HG02840 (cell line): ENCODE measurements around the gene PSMG4.

Experiments
- ATAC-seq: cut with Tn5 transposase; IDR thresholded peaks from one replicate; pipeline ENCODE4 v1.9.1; 2021; ENCODE audit warnings: mild to moderate bottlenecking, moderate library complexity, moderate number of reproducible peaks; ENCODE audit not compliant: unreplicated experiment, low FRiP score

PSMG4 gene

DNA sequence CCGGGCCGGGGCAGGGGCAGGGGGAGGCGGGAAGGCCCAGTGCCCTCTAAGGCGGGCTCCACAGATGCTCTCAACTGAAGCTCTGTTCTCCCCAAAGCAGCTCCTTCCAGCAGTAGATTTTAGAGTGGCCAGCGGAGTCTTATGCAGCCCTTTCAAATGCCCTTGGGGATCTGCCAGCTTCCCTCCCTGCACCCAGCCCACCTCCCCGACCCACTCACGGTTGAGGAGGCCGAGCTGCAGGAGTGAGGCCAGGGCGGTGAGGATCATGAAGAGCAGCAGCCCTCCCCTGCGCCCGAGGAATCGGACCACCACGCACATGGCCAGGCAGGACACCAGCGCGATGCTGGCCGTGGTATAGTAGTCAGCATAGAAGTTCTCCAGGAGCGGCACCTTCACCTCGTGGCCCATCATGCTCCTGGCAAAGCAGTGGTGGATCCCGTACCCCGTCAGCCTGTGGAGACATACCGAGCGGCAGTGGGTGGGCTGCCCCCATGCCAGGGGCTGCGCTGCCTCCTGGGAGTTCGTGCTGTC, 28.0 kb downstream of the PSMG4 start:
- ATAC-seq = no peak

GRCh38 chr6:3287308-3287707, 28.6 kb downstream of the PSMG4 start:
- no peak for ATAC-seq

GRCh38 chr6:3287976-3288707, 29.4 kb downstream of the PSMG4 start:
- no peak for ATAC-seq

DNA sequence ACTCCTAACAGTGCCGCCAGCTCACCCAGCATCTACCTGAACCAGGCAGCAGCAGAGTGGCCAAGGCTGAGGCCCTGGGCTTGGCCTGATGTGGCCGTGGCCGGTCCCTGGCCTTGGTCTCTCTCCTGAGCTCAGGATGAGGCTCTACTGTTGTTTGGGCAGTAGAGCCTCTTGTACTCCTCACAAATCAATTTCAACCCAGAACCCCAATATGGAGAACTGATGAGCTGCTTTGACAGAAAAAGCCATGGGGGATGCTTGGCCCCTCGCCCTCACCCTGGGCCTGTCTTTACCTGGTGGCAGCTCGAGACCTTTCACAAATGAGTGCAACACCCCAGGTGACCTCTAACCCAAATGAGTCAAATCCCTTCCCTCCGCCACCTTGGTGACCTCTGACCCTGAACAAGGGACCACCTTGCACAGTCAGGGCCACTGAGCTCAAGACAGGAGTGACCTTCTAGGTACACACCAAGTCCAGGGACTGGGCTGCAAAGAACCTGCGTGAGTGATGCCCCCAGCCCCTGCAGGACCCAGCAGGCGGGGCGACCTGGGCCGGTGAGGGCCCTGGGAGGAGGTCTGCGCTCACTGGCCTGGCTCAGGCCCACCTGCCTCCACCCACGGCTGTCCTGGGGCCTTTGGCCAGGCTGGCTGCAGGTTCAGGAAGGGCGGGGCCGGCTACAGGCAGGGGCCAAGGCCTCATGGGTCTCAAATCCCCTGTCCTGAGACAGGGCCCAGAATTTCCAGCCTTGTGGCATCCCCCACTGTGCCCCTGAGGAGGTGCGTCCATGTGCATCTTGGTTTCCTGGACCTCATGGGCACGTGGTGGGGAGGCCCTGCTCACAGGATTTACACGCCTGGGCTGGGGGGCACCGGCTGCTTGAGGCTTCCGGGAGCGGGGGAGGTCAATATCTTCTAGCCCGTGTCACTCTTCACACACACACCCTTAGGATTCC, 30.2 kb downstream of the PSMG4 start:
- no peak for ATAC-seq

- no peak for ATAC-seq
Measured at GRCh38 chr6:3289664-3290055, 30.9 kb downstream of the PSMG4 start.

GRCh38 chr6:3290149-3290930, 31.6 kb downstream of the PSMG4 start:
- ATAC-seq = no peak

DNA sequence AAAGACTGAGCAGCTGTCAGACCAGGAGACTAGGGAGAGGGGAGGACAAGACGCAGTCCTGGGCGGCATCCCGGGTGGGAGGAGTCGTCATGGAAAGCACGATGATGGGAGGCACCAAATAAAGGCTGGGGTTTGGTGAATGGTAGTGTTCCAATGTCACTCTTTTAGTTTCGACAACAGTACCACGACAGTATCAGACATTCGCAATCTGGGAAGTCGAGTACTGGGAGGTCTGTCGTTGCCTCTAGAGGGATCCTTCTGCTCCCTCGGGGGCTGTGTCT, 32.1 kb downstream of the PSMG4 start:
- ATAC-seq = no peak

- no peak for ATAC-seq
Measured at GRCh38 chr6:3291346-3291745, 32.6 kb downstream of the PSMG4 start.

DNA sequence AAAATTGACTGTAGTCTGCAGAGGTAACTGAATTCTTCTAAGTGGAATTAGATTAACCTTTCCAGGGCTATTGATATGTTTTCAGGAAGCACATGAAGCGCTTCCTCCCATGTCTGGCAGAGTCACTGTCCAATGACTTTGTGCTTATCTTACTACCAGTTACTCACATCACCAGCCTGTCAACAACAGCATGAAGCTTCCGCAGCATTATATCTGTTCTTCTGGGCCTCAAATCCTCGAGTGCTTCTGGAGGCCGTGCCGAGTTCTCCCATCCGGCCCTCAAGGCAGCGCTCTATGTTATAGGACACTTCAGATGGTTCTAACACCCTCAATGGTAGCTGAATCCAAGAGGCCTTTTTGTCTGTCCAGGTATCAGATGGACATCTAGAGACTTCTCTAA, 33.2 kb downstream of the PSMG4 start:
- no peak for ATAC-seq

- ATAC-seq = no peak
Measured at GRCh38 chr6:3292431-3293197, 33.9 kb downstream of the PSMG4 start.

DNA sequence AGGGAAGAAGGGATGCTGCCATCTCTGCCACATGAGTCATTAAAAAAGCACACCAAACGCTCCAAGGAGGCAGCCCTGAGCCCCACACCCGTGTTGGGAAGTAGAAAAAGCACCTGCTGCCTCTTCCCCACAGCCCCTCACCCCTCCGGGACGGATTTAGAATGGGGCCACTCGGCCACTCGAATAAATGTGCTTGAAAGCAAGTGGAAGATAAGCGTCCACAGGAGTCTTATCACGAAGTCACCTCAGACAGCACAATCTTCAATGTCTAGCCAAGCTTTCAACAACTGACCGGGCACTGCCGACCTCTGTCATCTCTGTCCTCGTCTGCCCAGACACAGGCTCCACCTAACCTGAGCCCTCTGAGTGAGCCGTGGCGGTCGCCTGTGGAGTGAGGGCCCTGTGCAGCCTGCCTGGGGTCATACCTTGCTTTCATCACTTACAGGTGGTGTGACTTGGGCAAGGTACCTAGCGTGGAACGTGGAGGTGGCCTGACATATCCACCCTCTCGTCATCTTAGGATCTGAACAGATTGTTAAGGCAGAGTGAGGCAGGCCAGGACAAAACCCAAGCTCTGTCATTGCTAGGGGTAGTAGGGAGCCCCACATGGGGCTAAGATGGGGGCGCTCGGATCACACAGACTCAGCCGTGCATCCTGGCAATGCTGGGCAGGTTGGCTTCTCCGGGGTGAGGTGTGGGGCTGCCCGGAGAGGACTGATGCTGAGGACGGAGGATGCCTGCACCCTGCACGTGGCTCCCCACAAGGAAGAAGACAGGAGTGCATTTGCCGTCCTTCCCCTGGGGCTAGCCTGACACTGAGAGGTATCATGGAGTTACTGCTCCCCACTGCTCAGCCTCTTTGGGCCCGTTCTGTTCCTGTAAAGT, 34.8 kb downstream of the PSMG4 start:
- no peak for ATAC-seq

GRCh38 chr6:3294396-3294795, 35.6 kb downstream of the PSMG4 start:
- no peak for ATAC-seq

GRCh38 chr6:3294921-3295871, 36.4 kb downstream of the PSMG4 start:
- ATAC-seq = no peak

DNA sequence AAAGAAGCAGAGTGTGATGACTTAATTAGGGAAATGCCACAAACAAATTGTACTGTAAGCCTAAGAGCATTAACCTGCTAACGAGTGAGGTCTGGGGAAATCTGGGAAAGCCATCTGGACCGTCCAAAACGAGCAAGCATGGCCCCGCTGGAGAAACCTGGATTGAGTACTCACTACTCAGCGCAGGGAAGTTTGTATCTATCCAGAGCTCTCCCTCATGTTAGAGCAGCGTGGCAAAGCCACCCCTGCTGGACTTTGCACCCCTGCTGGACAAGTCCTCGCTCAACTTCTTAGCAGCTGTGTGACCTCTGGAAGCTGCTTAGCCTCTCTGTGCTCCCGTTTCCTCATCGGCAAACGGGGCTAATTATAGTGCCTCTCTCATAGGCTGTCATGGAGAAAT, 37.3 kb downstream of the PSMG4 start:
- ATAC-seq = no peak

DNA sequence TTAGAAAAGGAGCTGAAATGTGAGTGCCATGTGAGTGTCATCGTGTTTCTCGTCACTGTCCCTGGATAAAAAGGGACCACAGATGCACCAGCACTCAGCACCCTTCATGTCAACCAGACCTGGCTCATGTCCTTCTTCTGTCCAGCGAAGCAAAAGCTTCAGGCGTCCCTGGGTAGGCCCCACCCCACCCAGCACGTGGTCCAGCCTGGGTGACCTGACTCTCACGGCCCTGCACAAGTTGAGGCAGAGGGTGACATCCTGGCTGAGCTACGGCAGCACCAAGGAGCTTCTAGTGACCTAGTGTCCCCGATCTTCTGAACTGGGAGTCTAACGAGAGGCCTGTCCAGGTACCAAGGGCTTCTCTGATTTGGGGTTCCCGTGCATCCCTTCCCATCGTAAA, 37.8 kb downstream of the PSMG4 start:
- ATAC-seq = no peak

GRCh38 chr6:3297006-3297405, 38.3 kb downstream of the PSMG4 start:
- no peak for ATAC-seq

- no peak for ATAC-seq
Measured at GRCh38 chr6:3297909-3298308, 39.2 kb downstream of the PSMG4 start.

DNA sequence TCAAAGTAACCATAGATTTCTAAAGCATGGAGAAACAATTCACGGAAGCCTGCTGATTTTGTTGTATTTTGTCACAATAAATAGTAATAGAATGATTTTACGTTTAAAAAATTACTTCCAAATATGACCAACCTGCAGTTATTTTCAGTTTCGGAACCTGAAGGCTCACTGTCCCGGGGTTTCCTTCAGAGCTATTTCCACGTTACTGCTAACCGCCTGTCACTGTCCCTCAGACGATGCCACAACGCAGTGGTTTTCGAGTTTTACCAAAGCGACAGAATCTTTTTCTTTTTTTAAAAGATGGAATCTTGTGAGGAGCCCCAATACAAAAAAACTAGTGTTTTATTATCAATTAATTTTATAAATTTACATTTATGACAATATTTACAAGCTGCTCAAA, 40.5 kb downstream of the PSMG4 start:
- no peak for ATAC-seq
